OCI-LY1 (cell line): Measurements from ENCODE around the gene PIAS1.

Experiments
- H2AFZ ChIP-seq: fragments of 200-600 bp; sonication (generic), shearing (Covaris generic); 2 replicates; pipeline ENCODE4 v1.6.0; 2014; ENCODE audit warnings: antibody characterized with exemption, mild to moderate bottlenecking, low read length
- H3F3A ChIP-seq: fragments of 200-600 bp; sonication (generic), shearing (Covaris generic); 2 replicates; pipeline ENCODE4 v1.6.0; 2014; ENCODE audit warnings: mild to moderate bottlenecking, antibody characterized with exemption, low read length, moderate library complexity; ENCODE audit not compliant: insufficient read depth
- H3K27ac ChIP-seq: fragments of 200-600 bp; sonication (generic); 2 replicates; pipeline ENCODE4 v1.5.1; 2014; ENCODE audit warnings: low read length, mixed run types, mild to moderate bottlenecking, low read depth; ENCODE audit not compliant: poor library complexity, severe bottlenecking
- H3K27me3 ChIP-seq: fragments of 200-600 bp; sonication (generic); 2 replicates; pipeline ENCODE4 v1.6.0; 2014; ENCODE audit warnings: antibody characterized with exemption, mild to moderate bottlenecking, low read length, moderate library complexity; ENCODE audit not compliant: insufficient read depth
- H3K36me3 ChIP-seq: fragments of 200-600 bp; sonication (generic); 2 replicates; pipeline ENCODE4 v1.6.1; 2014; ENCODE audit warnings: mild to moderate bottlenecking, antibody characterized with exemption, low read length, moderate library complexity, mixed read lengths; ENCODE audit not compliant: insufficient read depth
- H3K4me1 ChIP-seq: fragments of 200-600 bp; sonication (generic); 2 replicates; pipeline ENCODE4 v1.5.1; 2014; ENCODE audit warnings: mild to moderate bottlenecking, low read length, moderate library complexity; ENCODE audit not compliant: insufficient read depth, severe bottlenecking
- H3K4me2 ChIP-seq: fragments of 200-600 bp; sonication (generic), shearing (Covaris generic); 2 replicates; pipeline ENCODE4 v1.6.1; 2014; ENCODE audit warnings: low read length
- H3K4me3 ChIP-seq: fragments of 200-600 bp; sonication (generic); 2 replicates; pipeline ENCODE4 v1.5.1; 2014; ENCODE audit warnings: low read length, low read depth, mild to moderate bottlenecking, mixed read lengths; ENCODE audit not compliant: poor library complexity, severe bottlenecking
- H3K79me2 ChIP-seq: fragments of 200-600 bp; shearing (Covaris generic); 2 replicates; pipeline ENCODE4 v1.6.1; 2016; ENCODE audit warnings: mixed run types, low read length, mixed read lengths; ENCODE audit not compliant: insufficient read depth
- H3K9ac ChIP-seq: fragments of 200-600 bp; sonication (generic), shearing (Covaris generic); 2 replicates; pipeline ENCODE4 v1.6.1; 2014; ENCODE audit warnings: mild to moderate bottlenecking, low read length, mixed read lengths
- H3K9me2 ChIP-seq: fragments of 200-600 bp; sonication (generic), shearing (Covaris generic); 2 replicates; pipeline ENCODE4 v1.6.1; 2014; ENCODE audit warnings: low read depth, mild to moderate bottlenecking, low read length, mixed read lengths
- H3K9me3 ChIP-seq: fragments of 200-600 bp; shearing (Covaris generic); 2 replicates; pipeline ENCODE4 v1.6.1; 2014; ENCODE audit warnings: low read length, mixed read lengths
- H4K20me1 ChIP-seq: fragments of 200-600 bp; sonication (generic), shearing (Covaris generic); 2 replicates; pipeline ENCODE4 v1.6.0; 2016; ENCODE audit warnings: mild to moderate bottlenecking, low read length; ENCODE audit not compliant: insufficient read depth
- CTCF ChIP-seq: fragments of 200-600 bp; sonication (generic), shearing (Covaris generic); IDR thresholded peaks from 2 replicates; pipeline ENCODE4 v1.5.1; 2017; ENCODE audit warnings: mild to moderate bottlenecking, antibody characterized with exemption, low read length, moderate library complexity, mixed read lengths
- EZH2 ChIP-seq: fragments of 200-600 bp; sonication (generic), shearing (Covaris generic); IDR thresholded peaks from 2 replicates; pipeline ENCODE4 v1.8.0; 2017; ENCODE audit warnings: borderline replicate concordance, mixed run types, mild to moderate bottlenecking, antibody characterized with exemption, low read length, moderate library complexity, mixed read lengths

The PIAS1 gene

DNA sequence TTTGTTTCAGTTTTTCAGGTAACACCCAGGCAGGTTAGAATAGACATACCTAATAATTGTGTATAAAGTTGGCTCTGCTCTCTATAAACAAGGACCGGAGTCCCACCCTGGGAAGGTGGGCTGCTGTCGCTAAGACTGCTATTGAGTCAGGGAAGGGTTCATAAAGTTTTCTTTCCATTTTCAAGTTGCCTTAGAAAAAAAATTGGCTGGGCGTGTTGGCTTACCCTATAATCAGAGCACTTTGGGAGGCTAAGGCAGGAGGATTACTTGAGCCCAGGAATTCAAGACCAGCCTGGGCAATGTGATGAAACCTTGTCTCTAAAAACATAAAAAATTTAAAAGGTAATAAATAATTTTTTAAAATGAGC lies 11.3 kb upstream of the PIAS1 start:
- Histone ChIP-seq H3K9ac (no peak overlapping the region), H3F3A (no peaks in the 10 kb centered on the region), H3K9me2 (no peaks in the 10 kb centered on the region), H3K27ac (no peak overlapping the region), H3K4me2 (no peak overlapping the region), H2AFZ (no peak overlapping the region), H3K27me3 (no peaks in the 10 kb centered on the region), H3K79me2 (no peaks in the 10 kb centered on the region), H3K4me3 (no peak overlapping the region), H3K4me1 (no peaks in the 10 kb centered on the region), H4K20me1 (no peaks in the 10 kb centered on the region), H3K36me3 (no peaks in the 10 kb centered on the region; the same call in 1 of the 2 replicates), H3K9me3 (peaks cover 12% of the 10 kb centered on the region)
- no peak for TF ChIP-seq CTCF
- no peak for TF ChIP-seq EZH2

- Histone ChIP-seq H3K4me3 (no peak overlapping the region), H3K9me2 (no peaks in the 10 kb centered on the region), H3K9me3 (peaks cover 10% of the 10 kb centered on the region), H2AFZ (no peak overlapping the region), H3K4me1 (no peaks in the 10 kb centered on the region), H3K36me3 (no peaks in the 10 kb centered on the region), H4K20me1 (no peaks in the 10 kb centered on the region), H3K27me3 (no peaks in the 10 kb centered on the region), H3K79me2 (no peaks in the 10 kb centered on the region), H3F3A (no peaks in the 10 kb centered on the region), H3K4me2 (no peak overlapping the region), H3K9ac (no peak overlapping the region), H3K27ac (no peak overlapping the region)
- TF ChIP-seq CTCF = no peak
- no peak for TF ChIP-seq EZH2
These were observed 8.5 kb upstream of the PIAS1 start for GRCh38 chr15:68045289-68046265.

- H4K20me1 ChIP-seq = no peaks in the 10 kb centered on the region
- H3K79me2 ChIP-seq = no peaks in the 10 kb centered on the region
- H3K9me2 ChIP-seq = no peaks in the 10 kb centered on the region
These were observed 6.3 kb upstream of the PIAS1 start for GRCh38 chr15:68047826-68048225.

More at GRCh38 chr15:68047826-68048225, 6.3 kb upstream of the PIAS1 start:
- TF ChIP-seq CTCF (no peak), EZH2 (no peak)
- H3K4me3 ChIP-seq = no peak overlapping the region
- peaks cover 10% of the 10 kb centered on the region for H3K9me3 ChIP-seq
- no peaks in the 10 kb centered on the region for H3K27me3 ChIP-seq
- H3K4me1 ChIP-seq = peaks cover 15% of the 10 kb centered on the region
- H3K36me3 ChIP-seq = no peaks in the 10 kb centered on the region
- H3F3A ChIP-seq = 0 out of 2 replicates have a peak, but pooled peaks cover 4% of the 10 kb centered on the region
- no peak overlapping the region for H3K27ac ChIP-seq
- no peak overlapping the region for H2AFZ ChIP-seq
- H3K9ac ChIP-seq = no peak overlapping the region
- H3K4me2 ChIP-seq = no peak overlapping the region
